HG03196 (cell line): ENCODE data around the gene FCER1G.
A peak's percentile ranks its signal among the peaks of the same experiment; 100 is the strongest.
"Not testable (repeated sequence)": the region's sequence is repeated elsewhere in the genome, so short reads cannot be mapped to it uniquely, and the experiment has no call there.

Experiments
- ATAC-seq: cut with Tn5 transposase; IDR thresholded peaks from one replicate; pipeline ENCODE4 v1.9.1; 2021; ENCODE audit not compliant: unreplicated experiment

Gene FCER1G

GRCh38 chr1:161228032-161228431 is 12.9 kb downstream of the FCER1G start:
- ATAC-seq, result no peak

GRCh38 chr1:161229896-161230295 is 14.8 kb downstream of the FCER1G start:
- no peak for ATAC-seq

GRCh38 chr1:161230762-161231161 is 15.7 kb downstream of the FCER1G start:
- ATAC-seq, result no peak

GRCh38 chr1:161233102-161233501 is 18.0 kb downstream of the FCER1G start:
- no peak for ATAC-seq

GRCh38 chr1:161235957-161236775 is 21.1 kb downstream of the FCER1G start:
- ATAC-seq, result no peak

- no peak for ATAC-seq
Measured at GRCh38 chr1:161238039-161238473, 23.0 kb downstream of the FCER1G start, which contains the start of gene NR1I3. Gene NR1I3 (minus strand): TSS chr1:161238203. CDS start chr1:161236565, 1,638 bp downstream.

GRCh38 chr1:161241682-161242081 is 26.6 kb downstream of the FCER1G start:
- ATAC-seq, result no peak

GRCh38 chr1:161242313-161242712 is 27.2 kb downstream of the FCER1G start:
- no peak for ATAC-seq

- ATAC-seq, result no peak
Measured at GRCh38 chr1:161244888-161245287, 29.8 kb downstream of the FCER1G start.

GRCh38 chr1:161250100-161250499 is 35.0 kb downstream of the FCER1G start:
- not testable (repeated sequence) for ATAC-seq

- ATAC-seq, result no peak
Measured at GRCh38 chr1:161250829-161251228, 35.7 kb downstream of the FCER1G start.

- no peak for ATAC-seq
Measured at GRCh38 chr1:161251579-161251978, 36.5 kb downstream of the FCER1G start.

GRCh38 chr1:161255302-161255701 is 40.2 kb downstream of the FCER1G start:
- ATAC-seq, result not testable (repeated sequence)

- ATAC-seq, result not testable (repeated sequence)
Measured at GRCh38 chr1:161255955-161256520, 40.9 kb downstream of the FCER1G start.

GRCh38 chr1:161257109-161257508 is 42.0 kb downstream of the FCER1G start:
- not testable (repeated sequence) for ATAC-seq

GRCh38 chr1:161258439-161259344 is 43.6 kb downstream of the FCER1G start, which contains the start of gene PCP4L1:
Gene PCP4L1 (plus strand): TSS chr1:161258745. CDS start chr1:161258975, 230 bp downstream.
- ATAC-seq, result peak; percentile 59

- ATAC-seq, result no peak
Measured at GRCh38 chr1:161259345-161259702, 44.2 kb downstream of the FCER1G start.

GRCh38 chr1:161259765-161260164 is 44.7 kb downstream of the FCER1G start:
- ATAC-seq, result no peak

- ATAC-seq, result no peak
Measured at GRCh38 chr1:161260376-161261260, 45.5 kb downstream of the FCER1G start.
